GM12878 (cell line): ENCODE data around the gene MYH10. TPM values are rescaled to one million over a fixed set of nuclear protein-coding genes. Genes with fewer than 3 reads are reported as not detected.

Experiments
- ATAC-seq: fragments of 200-7000 bp; cut with Tn5 transposase; 3 replicates; pipeline ENCODE4 v1.9.1; 2020; ENCODE audit warnings: mild to moderate bottlenecking, moderate library complexity
- BruUV-seq: library from RNA; stranded (reverse); fragments of 400-500 nt; replicated peaks from 2 replicates; lab custom pipeline; 2021; lab: Mats Ljungman, UMichigan
- CTCF ChIA-PET: fragments of 300-600 bp; sonication (Branson Sonifier 250); formaldehyde crosslinking; extraction: SDS; loops from one replicate; lab custom pipeline; 2021; ENCODE audit warnings: inconsistent platforms; lab: Yijun Ruan, JAX
- POLR2A ChIA-PET: fragments of 350-600 bp; formaldehyde crosslinking; extraction: SDS; loops from one replicate; lab custom pipeline; 2021; ENCODE audit warnings: inconsistent platforms; lab: Charles Lee
- RAD21 ChIA-PET: fragments of 300-600 bp; sonication (Branson Sonifier 250); formaldehyde crosslinking; loops from one replicate; lab custom pipeline; 2023; ENCODE audit warnings: antibody characterized with exemption; ENCODE audit not compliant: unreplicated experiment; lab: Charles Lee
- SMC1A ChIA-PET: fragments of 300-600 bp; sonication (Branson Sonifier 250); formaldehyde crosslinking; loops from one replicate; lab custom pipeline; 2023; ENCODE audit not compliant: unreplicated experiment, uncharacterized antibody; lab: Charles Lee
- DNase-seq: peaks from one replicate; pipeline ENCODE4 v3.0.0-alpha.2; 2011; ENCODE audit warnings: low read depth, low spot score
- FAIRE-seq: peaks from 3 replicates; lab custom pipeline; 2011; peaks lifted over from hg19 to GRCh38; lab: Jason Lieb, UNC
- H2AFZ ChIP-seq: 2 replicates; pipeline ENCODE4 v1.6.0; 2011; ENCODE audit warnings: low read depth, low read length, control low read depth; ENCODE audit not compliant: control insufficient read depth
- H3K27ac ChIP-seq: 2 replicates; pipeline ENCODE4 v1.5.1; 2011; ENCODE audit warnings: control low read depth; ENCODE audit not compliant: control insufficient read depth, insufficient read depth
- H3K27me3 ChIP-seq, 2 experiments: replicated peaks in 1 of 2; 2 replicates each; pipeline versions ENCODE4 v1.6.0 to v1.6.1; 2011; ENCODE audit warnings: low read length in 1 of 2; ENCODE audit not compliant: control insufficient read depth in 2 of 2, insufficient read depth in 2 of 2
- H3K36me3 ChIP-seq, 2 experiments: 2 replicates each; pipeline ENCODE4 v1.5.1; 2011; ENCODE audit warnings: low read length in 1 of 2; ENCODE audit not compliant: control insufficient read depth in 2 of 2, insufficient read depth in 2 of 2
- H3K4me1 ChIP-seq: 2 replicates; pipeline ENCODE4 v1.6.1; 2011; ENCODE audit warnings: mild to moderate bottlenecking, low read length, moderate library complexity, mixed read lengths; ENCODE audit not compliant: control insufficient read depth, insufficient read depth
- H3K4me2 ChIP-seq: 2 replicates; pipeline ENCODE4 v1.6.0; 2011; ENCODE audit warnings: control low read depth; ENCODE audit not compliant: control insufficient read depth, insufficient read depth
- H3K4me3 ChIP-seq: fragments of 200-600 bp; sonication (generic); 2 replicates; pipeline ENCODE4 v1.5.1; 2016
- H3K79me2 ChIP-seq: 2 replicates; pipeline ENCODE4 v1.6.0; 2011; ENCODE audit warnings: low read length; ENCODE audit not compliant: control insufficient read depth, insufficient read depth
- H3K9ac ChIP-seq: 2 replicates; pipeline ENCODE4 v1.8.0; 2011; ENCODE audit warnings: low read length, control low read depth, mixed read lengths; ENCODE audit not compliant: control insufficient read depth, insufficient read depth
- H3K9me3 ChIP-seq: replicated peaks from 3 replicates; pipeline ENCODE4 v1.5.1; 2011; ENCODE audit warnings: mild to moderate bottlenecking, low read length; ENCODE audit not compliant: control insufficient read depth, insufficient read depth
- H4K20me1 ChIP-seq: 2 replicates; pipeline ENCODE4 v1.6.0; 2011; ENCODE audit not compliant: control insufficient read depth, insufficient read depth
- BCL11A ChIP-seq: IDR thresholded peaks from 2 replicates; pipeline ENCODE4 v1.6.1; 2011; ENCODE audit warnings: low read depth, low read length
- FOXM1 ChIP-seq: IDR thresholded peaks from 2 replicates; pipeline ENCODE4 v1.6.1; 2012; ENCODE audit warnings: low read depth, mild to moderate bottlenecking, inconsistent platforms, low read length, moderate library complexity
- HCFC1 ChIP-seq: fragments of 150-350 bp; IDR thresholded peaks from 2 replicates; pipeline ENCODE4 v1.6.1; 2014; ENCODE audit warnings: low read length
- KLF5 ChIP-seq: fragments of 450-650 bp; IDR thresholded peaks from 2 replicates; pipeline ENCODE4 v1.6.1; 2014; ENCODE audit warnings: mild to moderate bottlenecking; ENCODE audit not compliant: partially characterized antibody
- NFXL1 ChIP-seq: fragments of 450-650 bp; IDR thresholded peaks from 2 replicates; pipeline ENCODE4 v1.6.1; 2017; ENCODE audit warnings: antibody characterized with exemption, mild to moderate bottlenecking, borderline replicate concordance
- POLR2AphosphoS5 ChIP-seq: IDR thresholded peaks from 2 replicates; pipeline ENCODE4 v1.6.1; 2011; ENCODE audit warnings: mild to moderate bottlenecking, low read length, inconsistent platforms
- POU2F2 ChIP-seq: IDR thresholded peaks from 3 replicates; pipeline ENCODE4 v1.6.1; 2011; ENCODE audit warnings: low read depth, mild to moderate bottlenecking, low read length, borderline replicate concordance
- RAD51 ChIP-seq: fragments of 450-650 bp; IDR thresholded peaks from 2 replicates; pipeline ENCODE4 v1.6.1; 2016; ENCODE audit warnings: moderate library complexity, mild to moderate bottlenecking, inconsistent platforms
- SIN3A ChIP-seq: IDR thresholded peaks from 2 replicates; pipeline ENCODE4 v1.6.1; 2012; ENCODE audit warnings: low read depth, low read length, improper control_type of control experiment
- TBL1XR1 ChIP-seq: IDR thresholded peaks from 2 replicates; pipeline ENCODE4 v1.6.1; 2012; ENCODE audit warnings: low read depth, low read length, improper control_type of control experiment
- ZBTB33 ChIP-seq: fragments of 450-650 bp; IDR thresholded peaks from 2 replicates; pipeline ENCODE4 v1.6.1; 2017; ENCODE audit warnings: mild to moderate bottlenecking
- WGBS: methylation state at CpG from one replicate; pipeline ENCODE4 v1.1.6; 2016; ENCODE audit warnings: low lambda C conversion rate; ENCODE audit not compliant: insufficient replicate concordance, insufficient coverage; ENCODE audit errors: missing lambda C conversion rate; 5-methylcytosine and 5-hydroxymethylcytosine counted together
- in situ Hi-C: fragments of 300-500 bp; cut with MboI; formaldehyde crosslinking; loops from 9 replicates; pipeline ENCODE4 v1.14.3; 2018; ENCODE audit warnings: mixed read lengths
- intact Hi-C: fragments of 100-400 bp; cut with micrococcal nuclease; formaldehyde crosslinking; loops from one replicate; pipeline ENCODE4 v1.14.2; 2022; ENCODE audit not compliant: unreplicated experiment
- polyA plus RNA-seq, 11 experiments: library from polyadenylated mRNA; depleted of rRNA in 4 of 11; unstranded in 6 of 11; stranded (reverse) in 5 of 11; fragments of >200 nt; fragmentation: Nextera tagmentation in 4 of 11; fragmentation: Illumina TruSeq in 1 of 11; extraction: Ambion mirVana in 4 of 11; extraction: Trizol in 1 of 11; gene quantifications; 1 replicate in 1 of 11; 2 replicates in 10 of 11; pipeline versions ENCODE4 v1.2.1 to v1.2.3, GENCODE V29; 2011 to 2016; ENCODE audit warnings: inconsistent platforms in 2 of 11, missing spikeins in 2 of 11, low read depth in 1 of 11
- total RNA-seq, 4 experiments: library from RNA; depleted of rRNA in 3 of 4; stranded (reverse); fragments of >200 nt in 3 of 4; fragmentation: Illumina TruSeq in 1 of 4; extraction: Trizol in 1 of 4; gene quantifications; 2 replicates each; pipeline versions ENCODE4 v1.2.1 to v1.2.3, GENCODE V29; 2013 to 2021

Gene MYH10
- total and polyA plus RNA-seq, 10 of the 15 experiments (the other 5 are each of a cell fraction or from before 2014, with no cell fraction given): 0.33 to 7.1 (median 1.0) TPM

GRCh38 chr17:8644507-8644902, 14.0 kb upstream of the MYH10 start:
- FAIRE-seq (no peak), ATAC-seq (no peak), DNase-seq (no peak)
- H4K20me1 ChIP-seq: no peaks in the 10 kb centered on the region
- intact Hi-C loops (no loop called here), in situ Hi-C loops (no loop called here)
- H3K36me3 ChIP-seq: no peaks in the 10 kb centered on the region
- H3K4me1 ChIP-seq: no peaks in the 10 kb centered on the region
- WGBS: 79% methylated on average over 4 of the region's 4 CpGs
- peaks cover 2 to 3% of the 10 kb centered on the region in 2 experiments; a peak in 2 of 4 replicates for H3K27me3 ChIP-seq
- ChIA-PET POLR2A (no interaction called here), RAD21 (no interaction called here), SMC1A (no interaction called here), CTCF (no interaction called here)
- BruUV-seq: no TSS peak
- H3K79me2 ChIP-seq: no peaks in the 10 kb centered on the region
- no peak overlapping the region for H3K27ac ChIP-seq
- no peak overlapping the region for H3K4me2 ChIP-seq
- H2AFZ ChIP-seq: no peak overlapping the region
- H3K4me3 ChIP-seq: no peak overlapping the region
- no peaks in the 10 kb centered on the region; the same call in 2 of the 3 replicates for H3K9me3 ChIP-seq
- TF ChIP-seq NFXL1 (no peak), ZBTB33 (no peak), POLR2AphosphoS5 (no peak), POU2F2 (no peak), KLF5 (no peak), HCFC1 (no peak), TBL1XR1 (no peak), BCL11A (no peak), SIN3A (no peak), RAD51 (no peak), FOXM1 (no peak)
- H3K9ac ChIP-seq: no peak overlapping the region
